Dendritic cell treated with granulocyte-macrophage colony-stimulating factor and Interleukin-4, amounts not matched to agents 40 ng/mL and 50 ng/mL, for 4 days (primary cell): ENCODE measurements around the gene FUCA2.

ENCODE experiments used
- H3K27ac Mint-ChIP-seq: one replicate; pipeline ENCODE4 v1.8.0; 2022; ENCODE audit warnings: mild to moderate bottlenecking, mixed read lengths
- H3K27me3 Mint-ChIP-seq: one replicate; pipeline ENCODE4 v1.8.0; 2022; ENCODE audit warnings: mild to moderate bottlenecking, mixed read lengths
- H3K36me3 Mint-ChIP-seq: one replicate; pipeline ENCODE4 v1.8.0; 2022; ENCODE audit warnings: low read depth, mixed read lengths
- H3K4me1 Mint-ChIP-seq: one replicate; pipeline ENCODE4 v1.8.0; 2022; ENCODE audit warnings: low read depth, mixed read lengths
- H3K4me3 Mint-ChIP-seq: one replicate; pipeline ENCODE4 v1.8.0; 2022; ENCODE audit warnings: mild to moderate bottlenecking, moderate library complexity, mixed read lengths
- H3K9me3 Mint-ChIP-seq: one replicate; pipeline ENCODE4 v1.8.0; 2022; ENCODE audit warnings: mixed read lengths
- intact Hi-C: fragments of 100-400 bp; cut with micrococcal nuclease; formaldehyde crosslinking; loops from one replicate; pipeline ENCODE4 v1.15.0; 2022

FUCA2 gene, protein sequence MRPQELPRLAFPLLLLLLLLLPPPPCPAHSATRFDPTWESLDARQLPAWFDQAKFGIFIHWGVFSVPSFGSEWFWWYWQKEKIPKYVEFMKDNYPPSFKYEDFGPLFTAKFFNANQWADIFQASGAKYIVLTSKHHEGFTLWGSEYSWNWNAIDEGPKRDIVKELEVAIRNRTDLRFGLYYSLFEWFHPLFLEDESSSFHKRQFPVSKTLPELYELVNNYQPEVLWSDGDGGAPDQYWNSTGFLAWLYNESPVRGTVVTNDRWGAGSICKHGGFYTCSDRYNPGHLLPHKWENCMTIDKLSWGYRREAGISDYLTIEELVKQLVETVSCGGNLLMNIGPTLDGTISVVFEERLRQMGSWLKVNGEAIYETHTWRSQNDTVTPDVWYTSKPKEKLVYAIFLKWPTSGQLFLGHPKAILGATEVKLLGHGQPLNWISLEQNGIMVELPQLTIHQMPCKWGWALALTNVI

DNA sequence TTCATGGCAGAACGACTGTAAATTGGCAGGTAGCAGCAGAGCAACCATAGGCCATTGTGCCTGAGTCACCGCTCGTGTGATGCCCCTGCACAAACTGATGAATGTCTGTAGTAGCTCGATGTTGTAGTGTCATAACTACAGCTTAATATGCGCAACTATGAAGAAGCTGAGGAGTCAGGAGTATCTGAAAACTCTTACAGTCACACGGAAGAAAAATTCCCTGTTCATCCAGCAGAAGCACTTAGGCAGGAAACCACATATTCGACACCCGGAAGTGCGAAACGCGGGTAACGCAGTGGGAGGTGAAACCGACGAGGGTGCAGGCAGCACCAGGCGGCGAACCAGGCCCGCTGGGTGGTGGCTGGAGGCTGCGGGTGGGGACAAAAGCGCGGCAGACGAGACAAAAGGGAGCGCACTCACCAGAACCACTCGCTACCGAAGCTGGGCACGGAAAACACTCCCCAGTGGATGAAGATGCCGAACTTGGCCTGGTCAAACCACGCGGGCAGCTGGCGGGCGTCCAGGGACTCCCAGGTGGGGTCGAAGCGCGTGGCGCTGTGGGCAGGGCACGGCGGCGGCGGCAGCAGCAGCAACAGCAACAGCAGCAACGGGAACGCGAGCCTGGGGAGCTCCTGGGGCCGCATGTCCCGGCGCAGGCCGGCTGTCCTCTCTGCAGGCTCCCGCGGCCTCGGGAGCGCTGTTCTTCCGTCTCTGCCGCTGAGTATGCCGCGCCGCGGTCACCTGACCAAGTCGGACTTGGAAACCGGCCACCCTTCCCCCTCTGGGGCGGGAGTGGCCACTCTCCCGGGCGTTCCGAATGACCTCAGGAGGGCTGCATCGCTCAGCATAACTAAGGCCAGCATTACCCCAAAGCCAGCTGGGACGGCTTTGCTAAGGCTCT is at the start of gene FUCA2:
Gene FUCA2 (minus strand): TSS at position 730 of the 901 bp plus-strand sequence. CDS start 86 bp downstream, at position 644.
- Mint-ChIP-seq H3K27ac (peak within 1 kb of the TSS; percentile 96), H3K9me3 (no peaks in the 10 kb centered on the region), H3K36me3 (peaks cover 38% of the 10 kb centered on the region), H3K4me3 (peak within 1 kb of the TSS; percentile 97), H3K4me1 (peaks cover 70% of the 10 kb centered on the region), H3K27me3 (no peaks in the 10 kb centered on the region)
- intact Hi-C loops: loop anchor here (1.0 to 10.0 kb wide), 3 partner anchors 26 to 566 kb away; partner anchors contain the start of genes HIVEP2 and LTV1

DNA sequence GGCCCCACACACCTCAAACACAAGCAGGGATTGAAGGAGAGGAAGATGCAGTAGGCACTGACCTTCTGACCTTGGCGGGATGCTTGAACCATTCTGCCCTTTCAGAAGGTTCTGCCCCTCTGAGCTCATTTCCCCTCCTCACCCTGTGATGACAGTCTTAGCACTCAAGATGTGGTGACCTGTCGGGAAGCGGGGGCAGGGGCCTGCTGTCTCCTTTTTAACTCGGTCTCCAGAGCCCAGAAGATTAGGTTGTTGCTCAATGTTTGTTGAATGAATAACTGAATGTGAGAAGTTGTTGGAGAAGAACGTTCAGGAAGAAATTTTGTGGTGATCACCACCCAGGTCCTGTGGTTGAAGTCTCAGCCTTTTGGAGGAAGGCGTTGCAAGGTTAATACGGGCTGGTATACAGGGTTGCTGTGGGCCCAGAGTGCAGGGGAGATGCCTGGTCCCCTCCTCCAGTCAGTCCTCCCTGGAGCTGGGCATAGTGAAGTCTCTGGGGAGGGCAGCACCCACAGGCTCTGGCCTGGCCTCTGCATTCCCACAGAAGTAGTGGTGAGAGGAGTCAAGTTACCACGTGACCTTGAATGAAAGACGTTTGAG is 49.7 kb upstream of the FUCA2 start:
- Mint-ChIP-seq H3K27ac (peak overlapping the region; percentile 57), H3K4me1 (peaks cover 30% of the 10 kb centered on the region), H3K4me3 (no peak overlapping the region), H3K36me3 (peaks cover 43% of the 10 kb centered on the region), H3K9me3 (peaks cover 14% of the 10 kb centered on the region), H3K27me3 (no peaks in the 10 kb centered on the region)
- intact Hi-C loops: no loop called here

DNA sequence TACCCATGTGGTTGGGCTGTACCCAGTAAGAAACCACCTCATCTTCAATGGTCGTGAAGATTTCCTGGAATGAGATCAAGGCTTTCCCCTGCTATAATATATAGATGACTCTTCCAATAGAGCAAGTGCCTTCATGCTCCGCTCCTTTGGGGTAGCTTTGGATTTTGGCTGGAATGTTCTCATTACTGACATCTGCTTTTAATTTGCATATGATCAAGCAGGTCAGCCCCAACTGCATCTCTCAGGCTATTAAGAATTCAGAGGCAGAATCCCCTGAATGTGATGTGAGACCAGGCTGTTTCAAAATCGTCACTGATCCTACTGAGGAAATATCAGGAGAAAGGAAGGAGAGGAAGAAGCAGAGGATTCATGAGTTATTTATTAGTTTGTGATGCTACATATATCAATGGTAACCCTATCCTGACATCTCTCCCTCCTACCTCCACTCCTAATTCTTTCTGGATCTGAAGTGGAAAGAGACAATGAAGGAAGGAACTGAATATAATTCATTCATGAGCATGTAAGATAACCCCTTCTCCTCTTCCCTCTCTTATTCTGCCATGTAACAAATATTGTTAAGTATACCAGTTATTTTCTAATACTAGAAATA is 47.6 kb upstream of the FUCA2 start:
- Mint-ChIP-seq H3K4me3 (no peak overlapping the region), H3K27me3 (no peaks in the 10 kb centered on the region), H3K4me1 (peaks cover 45% of the 10 kb centered on the region), H3K9me3 (peaks cover 14% of the 10 kb centered on the region), H3K36me3 (peaks cover 35% of the 10 kb centered on the region), H3K27ac (no peak overlapping the region)
- intact Hi-C loops: no loop called here

DNA sequence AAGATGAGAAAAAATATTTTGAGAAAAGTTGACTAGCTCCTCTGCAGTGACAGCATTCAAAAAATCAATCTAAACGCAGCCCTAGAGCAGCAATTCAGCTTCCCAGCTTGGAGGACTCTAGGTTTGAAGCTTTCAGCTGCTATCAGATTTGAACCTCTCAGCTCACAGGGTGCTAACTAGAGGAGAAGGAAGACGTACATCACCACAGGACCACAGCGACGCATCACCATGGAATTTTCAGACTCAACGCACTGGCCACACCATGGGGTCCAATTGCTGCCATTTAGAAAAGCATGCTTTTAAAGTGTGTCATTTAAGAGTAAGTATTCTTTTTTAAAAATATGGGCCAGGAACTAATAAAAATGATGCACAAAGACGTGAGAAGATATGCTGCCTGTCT is 45.0 kb upstream of the FUCA2 start:
- Mint-ChIP-seq H3K27me3 (no peaks in the 10 kb centered on the region), H3K4me1 (peaks cover 56% of the 10 kb centered on the region), H3K36me3 (peaks cover 29% of the 10 kb centered on the region), H3K27ac (no peak overlapping the region), H3K9me3 (peaks cover 7% of the 10 kb centered on the region), H3K4me3 (no peak overlapping the region)
- intact Hi-C loops: no loop called here

DNA sequence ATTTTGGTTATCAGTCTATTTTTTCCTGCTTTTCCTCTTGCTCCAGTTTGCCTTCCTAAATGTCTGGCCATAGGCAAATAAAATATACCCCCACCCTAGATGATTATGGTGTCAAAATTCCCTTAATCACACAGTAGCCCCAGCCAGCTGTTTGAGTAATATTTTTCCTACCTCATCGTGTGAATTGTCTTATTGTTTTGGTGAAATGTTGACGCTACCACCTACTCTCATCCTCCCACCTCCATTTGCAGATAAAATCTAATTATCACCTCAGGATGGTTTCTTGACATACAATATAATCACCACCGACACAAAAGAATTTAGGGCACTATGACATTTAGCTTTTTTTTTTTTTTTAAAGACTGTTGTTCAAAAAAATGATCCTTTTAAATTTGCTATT is 44.1 kb upstream of the FUCA2 start:
- H3K27ac Mint-ChIP-seq: no peak overlapping the region
- H3K4me1 Mint-ChIP-seq: peaks cover 55% of the 10 kb centered on the region
- no peaks in the 10 kb centered on the region for H3K9me3 Mint-ChIP-seq
- no peak overlapping the region for H3K4me3 Mint-ChIP-seq
- H3K36me3 Mint-ChIP-seq: peaks cover 23% of the 10 kb centered on the region
- intact Hi-C loops: no loop called here
- no peaks in the 10 kb centered on the region for H3K27me3 Mint-ChIP-seq

DNA sequence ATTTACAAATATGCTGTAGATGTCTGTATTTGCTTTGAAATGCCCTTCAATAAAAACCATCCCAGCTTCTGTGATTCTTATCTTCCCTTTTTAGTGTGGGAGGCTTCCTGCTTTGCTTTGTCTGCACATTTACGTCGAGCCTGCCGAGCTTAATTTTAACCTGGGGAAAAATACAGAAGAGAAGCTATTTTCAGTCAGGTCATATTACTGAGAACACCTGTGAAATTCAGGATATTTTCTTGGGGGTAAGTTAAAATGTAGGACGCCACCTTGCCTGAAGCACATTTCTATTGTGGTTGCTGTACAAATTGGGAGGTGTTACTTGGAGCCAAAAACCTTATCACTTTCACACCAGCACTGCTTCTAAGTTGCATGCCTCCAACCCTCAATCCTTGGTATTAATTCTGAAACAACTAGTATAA is 43.6 kb upstream of the FUCA2 start:
- Mint-ChIP-seq H3K4me1 (peaks cover 55% of the 10 kb centered on the region), H3K4me3 (peak overlapping the region; percentile 10), H3K36me3 (peaks cover 21% of the 10 kb centered on the region), H3K9me3 (no peaks in the 10 kb centered on the region), H3K27ac (no peak overlapping the region), H3K27me3 (no peaks in the 10 kb centered on the region)
- intact Hi-C loops: no loop called here

DNA sequence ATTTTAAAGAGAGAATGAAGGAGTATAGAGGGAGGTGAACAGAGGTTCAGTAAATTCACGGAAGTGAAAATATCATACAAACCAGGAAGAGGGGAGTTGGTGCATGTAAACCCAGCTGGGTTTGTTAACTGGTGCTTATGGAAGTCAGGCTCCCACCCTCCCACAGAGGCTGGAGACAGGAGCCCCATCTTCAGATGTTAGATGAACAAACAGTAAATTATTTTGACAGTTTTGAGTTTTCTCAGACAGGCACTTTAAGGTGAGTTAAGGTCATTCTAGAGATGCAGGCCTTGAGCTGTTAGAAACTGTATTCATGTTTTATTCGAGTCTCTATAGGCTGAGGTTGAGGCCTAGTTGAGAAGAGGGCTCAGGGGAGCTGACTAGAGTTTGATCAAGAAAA is 41.8 kb upstream of the FUCA2 start:
- Mint-ChIP-seq H3K9me3 (no peaks in the 10 kb centered on the region), H3K4me3 (no peak overlapping the region)
- intact Hi-C loops: no loop called here

DNA sequence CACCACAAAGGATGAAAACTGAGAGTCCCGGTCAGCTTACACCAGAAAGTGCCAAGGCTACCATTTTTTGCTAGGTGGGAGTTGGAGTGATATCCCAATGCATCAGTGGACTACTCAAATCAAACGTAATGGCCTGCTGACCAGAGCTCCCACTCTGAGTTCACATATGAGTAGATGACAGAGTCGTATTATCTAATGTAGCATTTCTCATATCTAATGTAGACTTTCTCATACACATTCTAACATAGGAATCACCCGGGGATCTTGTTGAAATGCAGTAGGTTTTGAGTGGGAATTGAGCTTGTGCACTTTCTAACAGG is 38.4 kb upstream of the FUCA2 start:
- peaks cover 11% of the 10 kb centered on the region for H3K36me3 Mint-ChIP-seq
- peaks cover 59% of the 10 kb centered on the region for H3K4me1 Mint-ChIP-seq
- intact Hi-C loops: no loop called here
- no peaks in the 10 kb centered on the region for H3K27me3 Mint-ChIP-seq
- no peak overlapping the region for H3K27ac Mint-ChIP-seq
- H3K9me3 Mint-ChIP-seq: no peaks in the 10 kb centered on the region
- no peak overlapping the region for H3K4me3 Mint-ChIP-seq

More for the DNA sequence above, 41.8 kb upstream of the FUCA2 start:
- no peak overlapping the region for H3K27ac Mint-ChIP-seq
- H3K27me3 Mint-ChIP-seq: no peaks in the 10 kb centered on the region
- H3K4me1 Mint-ChIP-seq: peaks cover 57% of the 10 kb centered on the region
- peaks cover 21% of the 10 kb centered on the region for H3K36me3 Mint-ChIP-seq

DNA sequence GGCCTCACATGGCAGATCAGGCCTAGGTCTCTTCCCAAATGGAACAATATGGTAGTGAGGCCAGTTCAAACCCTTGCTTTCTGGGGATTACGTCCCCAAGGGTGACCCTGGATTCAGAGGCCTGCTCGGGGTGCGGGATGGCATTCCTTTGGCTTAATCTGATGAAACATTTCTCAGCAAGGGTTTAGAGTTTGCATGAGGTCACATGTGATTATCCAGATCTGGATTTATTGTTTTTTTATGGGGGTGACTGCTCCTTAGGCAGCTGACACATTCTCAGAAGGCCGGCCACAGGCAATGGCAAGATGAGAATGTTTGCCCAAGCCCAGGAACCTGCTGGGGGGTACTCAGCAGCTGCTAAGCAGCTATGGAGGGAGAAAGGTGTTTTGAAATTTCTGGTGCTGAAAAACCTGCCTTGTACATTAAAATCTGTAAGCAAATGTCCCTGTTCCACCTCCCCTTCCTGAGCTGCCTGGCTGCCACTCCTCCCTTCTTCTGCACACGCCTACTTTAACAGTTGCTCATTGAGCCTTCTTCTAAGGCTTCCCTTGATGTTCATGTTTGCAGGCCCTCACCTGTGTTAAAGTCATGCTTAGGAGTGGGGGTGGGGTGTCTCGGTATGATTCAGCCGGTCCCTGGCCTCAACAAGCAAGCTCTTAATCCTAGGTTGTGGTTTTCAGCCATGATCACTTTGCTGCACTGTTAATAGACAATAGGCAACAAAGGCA is 37.9 kb upstream of the FUCA2 start:
- no peak overlapping the region for H3K27ac Mint-ChIP-seq
- peaks cover 54% of the 10 kb centered on the region for H3K4me1 Mint-ChIP-seq

DNA sequence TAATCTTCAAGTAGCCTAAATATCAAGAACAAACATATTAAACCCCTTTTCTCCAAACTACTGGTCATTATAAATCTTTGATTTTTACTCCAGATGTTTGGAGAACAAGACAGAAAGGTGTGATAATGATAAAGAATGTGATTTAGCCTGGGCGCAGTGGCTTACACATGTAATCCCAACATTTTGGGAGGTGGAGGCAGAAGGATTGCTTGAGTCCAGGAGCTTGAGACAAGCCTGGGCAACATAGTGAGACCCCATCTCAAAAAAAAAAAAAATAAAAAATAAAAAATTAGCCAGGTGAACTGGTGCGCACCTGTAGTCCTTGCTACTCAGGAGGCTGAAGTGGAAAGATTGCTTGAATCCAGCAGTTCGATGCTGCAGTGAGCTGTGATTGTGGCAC is 35.1 kb upstream of the FUCA2 start:
- intact Hi-C loops: no loop called here
- Mint-ChIP-seq H3K27ac (no peak overlapping the region), H3K4me1 (peaks cover 51% of the 10 kb centered on the region)

More for the DNA sequence above, 37.9 kb upstream of the FUCA2 start:
- intact Hi-C loops: no loop called here
- H3K9me3 Mint-ChIP-seq: no peaks in the 10 kb centered on the region
- no peak overlapping the region for H3K4me3 Mint-ChIP-seq
- peaks cover 11% of the 10 kb centered on the region for H3K36me3 Mint-ChIP-seq
- no peaks in the 10 kb centered on the region for H3K27me3 Mint-ChIP-seq

DNA sequence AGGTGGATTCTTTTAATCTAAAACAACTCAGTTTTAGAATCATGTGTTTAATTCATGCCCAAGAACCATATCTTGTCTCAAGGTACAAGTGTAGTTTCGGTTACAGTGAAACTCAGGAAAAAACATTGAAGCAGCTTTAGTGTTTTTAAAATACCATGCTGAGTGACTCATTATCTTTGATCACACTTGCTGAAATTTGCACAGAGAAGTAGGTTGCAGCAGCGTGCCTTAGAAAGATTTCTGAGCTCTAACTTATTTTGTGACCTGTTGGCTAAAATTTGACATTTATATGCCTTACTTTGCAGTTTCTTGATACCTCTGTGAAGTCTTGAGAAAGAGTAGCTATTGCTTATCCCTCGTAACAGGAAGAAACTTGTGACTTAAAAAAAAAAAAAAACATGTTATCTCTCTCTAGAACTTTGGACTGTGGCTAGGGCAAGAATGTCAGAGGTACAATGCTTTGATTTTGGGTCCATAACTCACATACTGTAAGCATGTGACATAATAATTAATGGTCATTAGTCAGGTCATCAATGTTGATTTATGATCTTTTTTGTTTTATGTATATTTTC is 34.5 kb upstream of the FUCA2 start:
- Mint-ChIP-seq H3K4me1 (peaks cover 48% of the 10 kb centered on the region), H3K36me3 (peaks cover 11% of the 10 kb centered on the region), H3K27ac (no peak overlapping the region), H3K9me3 (no peaks in the 10 kb centered on the region), H3K4me3 (no peak overlapping the region), H3K27me3 (no peaks in the 10 kb centered on the region)
- intact Hi-C loops: no loop called here

More for the DNA sequence above, 35.1 kb upstream of the FUCA2 start:
- peaks cover 11% of the 10 kb centered on the region for H3K36me3 Mint-ChIP-seq
- no peak overlapping the region for H3K4me3 Mint-ChIP-seq
- no peaks in the 10 kb centered on the region for H3K9me3 Mint-ChIP-seq
- H3K27me3 Mint-ChIP-seq: no peaks in the 10 kb centered on the region

DNA sequence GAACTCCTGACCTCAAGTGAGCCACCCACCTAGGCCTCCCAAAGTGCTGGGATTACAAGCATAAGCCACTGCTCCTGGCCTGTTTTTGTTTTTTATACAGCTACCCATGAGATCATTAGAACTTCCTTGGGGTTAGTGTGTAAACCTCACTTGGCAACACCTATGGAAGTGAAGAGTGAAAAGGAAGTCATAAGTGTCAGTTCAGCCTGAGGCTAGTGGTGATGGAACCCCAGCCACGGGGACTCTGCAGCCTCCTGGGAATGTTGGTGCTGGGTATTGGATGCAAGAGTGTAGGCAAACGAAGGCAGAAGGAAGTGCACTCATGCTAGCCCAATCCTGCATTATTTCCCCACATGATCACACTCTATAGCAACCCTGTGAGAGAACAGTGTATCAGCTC is 33.6 kb upstream of the FUCA2 start:
- Mint-ChIP-seq H3K27ac (no peak overlapping the region), H3K27me3 (no peaks in the 10 kb centered on the region), H3K4me1 (peaks cover 43% of the 10 kb centered on the region), H3K36me3 (peaks cover 6% of the 10 kb centered on the region), H3K4me3 (no peak overlapping the region), H3K9me3 (no peaks in the 10 kb centered on the region)
- intact Hi-C loops: no loop called here
